GM18858 (cell line): ENCODE data around the gene TMEM31.
"Not testable (repeated sequence)": the region's sequence is repeated elsewhere in the genome, so short reads cannot be mapped to it uniquely, and the experiment has no call there.

Source experiments
- ATAC-seq: cut with Tn5 transposase; IDR thresholded peaks from one replicate; pipeline ENCODE4 v1.9.1; 2021; ENCODE audit not compliant: unreplicated experiment

TMEM31 gene

GRCh38 chrX:103722505-103722904 lies 11.8 kb downstream of the TMEM31 start:
- ATAC-seq = no peak

- no peak for ATAC-seq
Measured at GRCh38 chrX:103726477-103726876, 15.8 kb downstream of the TMEM31 start.

GRCh38 chrX:103727115-103727514 lies 16.4 kb downstream of the TMEM31 start:
- no peak for ATAC-seq

GRCh38 chrX:103729015-103729414 lies 18.3 kb downstream of the TMEM31 start:
- no peak for ATAC-seq

GRCh38 chrX:103730147-103730795 lies 19.6 kb downstream of the TMEM31 start:
- ATAC-seq = no peak

- ATAC-seq = no peak
Measured at GRCh38 chrX:103730796-103731493, 20.2 kb downstream of the TMEM31 start.

GRCh38 chrX:103733017-103733416 lies 22.3 kb downstream of the TMEM31 start:
- no peak for ATAC-seq

GRCh38 chrX:103734125-103734760 lies 23.5 kb downstream of the TMEM31 start:
- ATAC-seq = no peak

GRCh38 chrX:103737696-103738095 lies 27.0 kb downstream of the TMEM31 start:
- ATAC-seq = no peak

GRCh38 chrX:103739421-103739820 lies 28.7 kb downstream of the TMEM31 start:
- ATAC-seq = no peak

GRCh38 chrX:103741879-103742278 lies 31.2 kb downstream of the TMEM31 start:
- no peak for ATAC-seq

GRCh38 chrX:103742339-103742738 lies 31.6 kb downstream of the TMEM31 start:
- no peak for ATAC-seq

GRCh38 chrX:103747163-103747562 lies 36.5 kb downstream of the TMEM31 start:
- ATAC-seq = no peak

- no peak for ATAC-seq
Measured at GRCh38 chrX:103754401-103754800, 43.7 kb downstream of the TMEM31 start.

GRCh38 chrX:103756736-103757135 lies 46.0 kb downstream of the TMEM31 start:
- ATAC-seq = no peak

GRCh38 chrX:103758555-103758954 lies 47.8 kb downstream of the TMEM31 start:
- no peak for ATAC-seq

GRCh38 chrX:103763541-103763940 lies 52.8 kb downstream of the TMEM31 start:
- ATAC-seq = not testable (repeated sequence)
